Measurements from ENCODE around the gene PLPPR4.

Gene PLPPR4

DNA sequence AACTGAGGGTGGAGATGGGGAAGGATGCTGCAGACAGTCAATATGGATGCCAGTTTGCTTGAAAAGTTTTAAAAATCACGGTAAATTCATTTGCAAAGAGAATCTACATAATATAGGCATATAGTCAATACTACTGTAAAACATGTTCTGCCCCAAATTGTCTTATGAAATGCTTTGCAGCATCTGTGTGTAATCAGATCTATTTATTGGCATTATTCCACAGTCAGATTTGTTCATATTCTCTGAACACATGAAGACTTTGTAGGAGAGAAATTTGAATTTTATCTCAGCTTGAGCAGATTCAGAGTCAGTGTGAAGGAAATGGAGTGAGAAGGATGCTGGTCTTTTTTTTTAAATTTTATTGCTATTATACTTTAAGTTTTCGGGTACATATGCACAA is 88.5 kb downstream of the PLPPR4 start:
- no peak for DNase-seq

GRCh38 chr1:99358770-99359169 is 94.5 kb downstream of the PLPPR4 start:
- DNase-seq = no peak

All from SIG-M5 (cell line).